Activated T-helper 1 cell treated with anti-CD3 and anti-CD28 coated beads, Interleukin-12 subunit alpha, Interleukin-12 subunit beta, Interleukin-2, Interleukin-4 antibody, amounts not matched to agents 30 ng/mL and 10 ng/mL and 1 ng/mL, durations not matched to agents 14 hours and 24 hours and 36 hours (primary cell): ENCODE measurements around the gene GPR55. TPM values are rescaled to one million over a fixed set of nuclear protein-coding genes. Genes with fewer than 3 reads are reported as not detected.
A peak's percentile ranks its signal among the peaks of the same experiment; 100 is the strongest.

Source experiments
- DNase-seq: peaks from one replicate; pipeline ENCODE4 v3.0.0; 2021; ENCODE audit warnings: low spot score
- H3K27ac Mint-ChIP-seq: one replicate; pipeline ENCODE4 v1.8.0; 2021; ENCODE audit warnings: mild to moderate bottlenecking, mixed read lengths
- H3K27me3 Mint-ChIP-seq: one replicate; pipeline ENCODE4 v1.8.0; 2022; ENCODE audit warnings: mild to moderate bottlenecking, moderate library complexity, mixed read lengths; ENCODE audit not compliant: insufficient read depth
- H3K36me3 Mint-ChIP-seq: one replicate; pipeline ENCODE4 v1.8.0; 2021; ENCODE audit warnings: low read depth, mixed read lengths
- H3K4me1 Mint-ChIP-seq: one replicate; pipeline ENCODE4 v1.8.0; 2021; ENCODE audit warnings: low read depth, mixed read lengths
- H3K4me3 Mint-ChIP-seq: one replicate; pipeline ENCODE4 v1.8.0; 2021; ENCODE audit warnings: mild to moderate bottlenecking, moderate library complexity, mixed read lengths
- H3K9me3 Mint-ChIP-seq: one replicate; pipeline ENCODE4 v1.8.0; 2021; ENCODE audit warnings: mixed read lengths
- intact Hi-C: fragments of 100-400 bp; cut with micrococcal nuclease; formaldehyde crosslinking; loops from one replicate; pipeline ENCODE4 v1.15.1; 2024
- total RNA-seq: library from RNA; stranded (reverse); gene quantifications from 2 replicates; pipeline ENCODE4 v1.2.3, GENCODE V29; 2022

Gene GPR55
- total RNA-seq, 1 donor from 2014 or later = 0.13 TPM

DNA sequence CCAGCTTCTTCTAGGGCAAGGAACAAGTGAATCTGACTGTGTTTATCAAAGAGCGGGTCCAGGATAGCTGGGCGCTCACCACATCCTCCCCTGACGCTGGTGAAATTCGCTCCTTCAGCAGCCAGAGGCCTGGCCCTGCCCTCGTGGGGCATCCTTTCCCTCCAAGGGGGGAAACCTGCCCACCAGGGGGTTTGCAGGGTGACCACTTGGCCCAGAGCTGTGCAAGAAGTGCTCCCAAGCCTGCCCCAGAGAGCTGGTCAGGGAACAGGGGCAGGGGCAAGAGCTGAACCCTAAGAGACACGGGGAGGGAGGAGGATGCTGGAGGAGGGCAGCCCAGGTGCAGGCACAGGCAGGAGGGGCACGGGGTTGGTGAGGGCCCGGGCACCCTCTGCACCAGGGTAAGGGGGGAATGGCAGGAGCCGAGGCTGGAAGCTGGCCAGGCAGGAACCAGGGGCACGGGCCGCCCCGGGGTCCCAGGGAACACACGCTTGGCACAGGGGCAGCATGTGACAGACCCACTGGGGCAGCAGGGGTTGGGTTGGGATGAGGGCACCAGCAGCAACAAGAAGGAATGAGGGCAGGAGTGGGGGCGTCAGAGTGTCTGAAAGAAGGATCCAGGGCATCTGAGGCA, 2.8 kb upstream of the GPR55 start:
- Mint-ChIP-seq H3K27ac (no peak overlapping the region), H3K27me3 (peaks cover 31% of the 10 kb centered on the region), H3K4me3 (no peak overlapping the region), H3K4me1 (peaks cover 39% of the 10 kb centered on the region), H3K36me3 (no peaks in the 10 kb centered on the region), H3K9me3 (no peaks in the 10 kb centered on the region)
- intact Hi-C loops = no loop called here
- no peak for DNase-seq

DNA sequence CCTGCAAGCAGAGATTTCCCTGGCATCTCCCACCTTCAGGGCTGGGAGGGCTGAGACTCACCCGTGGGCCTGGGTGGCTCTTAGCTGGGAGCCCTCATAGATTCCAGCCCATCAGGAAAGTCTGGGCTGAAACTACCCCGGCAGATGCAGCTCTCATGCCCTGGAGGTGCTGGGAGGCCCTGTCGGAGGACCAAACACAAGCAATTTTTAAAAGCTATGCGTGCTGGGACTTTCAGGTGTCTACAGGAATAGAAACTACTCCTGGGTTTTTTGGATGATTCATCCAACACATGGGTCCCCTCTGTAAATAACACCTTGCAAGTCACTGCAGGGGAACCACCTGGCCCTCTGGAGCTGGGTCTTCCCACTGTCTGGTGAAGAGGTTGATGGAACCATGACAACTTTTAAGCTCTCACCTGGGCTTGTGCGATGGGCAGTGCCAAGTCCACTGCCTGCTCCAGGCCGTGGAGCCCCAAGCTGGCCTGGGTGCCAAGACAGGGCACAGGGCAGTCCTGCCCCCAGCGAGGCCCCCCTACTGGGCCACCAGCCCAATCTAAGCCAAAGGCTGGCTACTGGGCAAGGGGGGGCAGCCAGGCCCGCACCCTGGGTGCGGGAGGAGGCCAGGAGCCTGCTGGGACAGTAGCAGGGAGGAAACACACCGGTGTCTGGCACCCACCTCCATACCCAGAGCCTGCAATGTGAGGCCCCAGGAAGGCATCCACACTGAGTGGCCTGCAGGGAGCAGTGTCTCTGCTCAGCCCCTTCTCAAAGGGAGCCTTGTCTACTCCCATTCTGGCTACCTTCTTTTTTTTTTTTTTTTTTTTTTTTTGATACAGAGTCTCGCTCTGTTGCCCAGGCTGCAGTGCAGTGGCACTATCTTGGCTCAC, 1.1 kb upstream of the GPR55 start:
- H3K27me3 Mint-ChIP-seq = peaks cover 37% of the 10 kb centered on the region
- H3K36me3 Mint-ChIP-seq = no peaks in the 10 kb centered on the region
- intact Hi-C loops = loop anchor here (2.0 kb wide), 2 partner anchors 19 to 33 kb away; no protein-coding TSS in a partner anchor
- no peak for DNase-seq
- H3K27ac Mint-ChIP-seq = no peak overlapping the region
- H3K9me3 Mint-ChIP-seq = no peaks in the 10 kb centered on the region
- no peak overlapping the region for H3K4me3 Mint-ChIP-seq
- H3K4me1 Mint-ChIP-seq = peaks cover 44% of the 10 kb centered on the region

DNA sequence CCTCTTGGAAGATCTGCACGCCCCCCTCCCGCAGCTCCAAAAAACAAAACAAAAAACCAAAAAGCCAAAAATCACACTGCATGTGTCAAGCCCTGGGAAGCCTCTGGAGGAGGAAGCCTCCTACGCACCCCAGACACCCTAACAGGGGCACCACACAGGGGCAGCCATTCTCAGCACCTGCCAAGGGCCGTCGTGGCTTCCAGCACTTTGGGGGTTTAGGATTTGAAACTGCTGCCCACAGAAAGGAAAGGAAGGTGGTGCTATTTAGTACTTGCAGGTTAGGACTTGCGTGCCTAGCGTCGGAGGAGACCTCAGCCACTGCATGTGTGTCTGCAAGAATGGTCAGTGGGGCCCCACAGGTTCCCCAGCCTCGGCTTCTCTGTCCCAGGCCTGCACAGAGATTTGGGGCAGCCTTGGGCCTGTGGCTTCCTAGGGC, 419 bp upstream of the GPR55 start:
- intact Hi-C loops = loop anchor here (2.0 kb wide), 2 partner anchors 19 to 33 kb away; no protein-coding TSS in a partner anchor
- DNase-seq = no peak
- peak overlapping the region; percentile 84 for H3K27ac Mint-ChIP-seq
- H3K4me3 Mint-ChIP-seq = peak overlapping the region; percentile 62
- no peaks in the 10 kb centered on the region for H3K9me3 Mint-ChIP-seq
- H3K27me3 Mint-ChIP-seq = peaks cover 41% of the 10 kb centered on the region
- H3K36me3 Mint-ChIP-seq = no peaks in the 10 kb centered on the region
- H3K4me1 Mint-ChIP-seq = peaks cover 50% of the 10 kb centered on the region

DNA sequence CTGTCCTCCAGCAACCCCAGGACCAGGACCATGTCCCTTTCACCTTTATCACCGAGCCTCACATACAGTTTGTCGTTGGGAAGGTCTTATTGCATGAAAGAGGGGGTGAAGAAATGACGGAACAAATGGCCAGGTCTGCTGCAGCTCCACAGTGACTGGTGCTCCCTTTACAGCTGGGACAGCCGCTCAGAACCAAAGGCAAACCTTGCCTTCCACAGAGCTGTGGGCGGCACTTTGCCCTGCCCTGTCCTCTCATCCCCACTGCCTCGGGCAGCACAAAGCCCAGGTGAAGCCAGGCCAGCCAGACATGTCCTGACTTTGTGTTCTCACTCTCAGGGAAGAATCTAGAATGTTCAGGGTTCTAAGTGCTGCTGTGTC, 961 bp downstream of the GPR55 start:
- Mint-ChIP-seq H3K9me3 (no peaks in the 10 kb centered on the region), H3K27ac (peak overlapping the region; percentile 3), H3K4me1 (peaks cover 64% of the 10 kb centered on the region), H3K27me3 (peaks cover 35% of the 10 kb centered on the region), H3K36me3 (no peaks in the 10 kb centered on the region), H3K4me3 (peak overlapping the region; percentile 62)
- DNase-seq = no peak
- intact Hi-C loops = loop anchor here (1.0 to 2.0 kb wide), 5 partner anchors 19 to 60 kb away; no protein-coding TSS in a partner anchor

- no peaks in the 10 kb centered on the region for H3K9me3 Mint-ChIP-seq
- H3K4me3 Mint-ChIP-seq = no peak overlapping the region
- H3K27ac Mint-ChIP-seq = no peak overlapping the region
- no peaks in the 10 kb centered on the region for H3K36me3 Mint-ChIP-seq
- intact Hi-C loops = no loop called here
- H3K27me3 Mint-ChIP-seq = peaks cover 42% of the 10 kb centered on the region
- no peak for DNase-seq
- peaks cover 68% of the 10 kb centered on the region for H3K4me1 Mint-ChIP-seq
Observed at GRCh38 chr2:230922951-230923717, 1.9 kb downstream of the GPR55 start.

DNA sequence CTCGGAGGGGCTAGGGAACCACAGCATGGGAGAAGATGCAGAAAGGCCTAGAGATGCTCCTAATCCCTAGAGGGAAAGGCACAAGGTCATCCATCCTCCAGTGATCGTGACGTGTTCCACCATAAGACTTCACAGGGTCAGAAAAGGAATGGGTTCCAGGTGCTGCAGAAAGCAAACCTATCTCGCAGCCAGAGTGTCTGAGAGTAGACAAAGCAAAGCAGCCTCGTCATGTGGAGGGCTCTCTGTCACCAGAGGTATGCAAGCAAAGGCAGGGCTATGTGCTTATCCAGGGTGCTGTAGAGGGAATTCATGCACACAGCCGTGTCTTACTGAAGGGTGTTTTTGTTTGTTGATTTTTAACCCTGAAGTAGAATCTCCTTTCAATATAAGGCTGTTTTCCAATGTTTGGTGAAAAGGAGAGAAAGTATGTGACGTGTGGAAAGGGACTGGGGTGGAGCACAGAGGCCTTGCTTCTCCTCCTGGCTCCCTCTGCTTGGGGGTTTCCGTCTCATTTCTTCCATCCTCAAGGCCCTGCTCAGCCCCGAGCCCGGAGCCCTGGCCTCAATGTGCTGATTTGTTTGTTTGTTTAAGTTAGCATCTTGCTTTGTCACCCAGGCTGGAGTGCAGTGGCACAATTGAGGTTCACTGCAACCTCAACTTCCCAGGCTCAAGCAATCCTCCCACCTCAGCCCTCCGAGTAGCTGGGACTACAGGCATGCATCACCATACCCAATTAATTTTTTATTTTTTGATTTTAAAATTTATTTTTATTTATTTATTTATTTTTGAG, 3.0 kb downstream of the GPR55 start:
- no peak for DNase-seq
- H3K9me3 Mint-ChIP-seq = no peaks in the 10 kb centered on the region
- peaks cover 63% of the 10 kb centered on the region for H3K4me1 Mint-ChIP-seq
- H3K36me3 Mint-ChIP-seq = no peaks in the 10 kb centered on the region
- H3K4me3 Mint-ChIP-seq = no peak overlapping the region
- no peak overlapping the region for H3K27ac Mint-ChIP-seq
- peaks cover 43% of the 10 kb centered on the region for H3K27me3 Mint-ChIP-seq
- intact Hi-C loops = no loop called here

GRCh38 chr2:230920167-230920566, 4.9 kb downstream of the GPR55 start:
- DNase-seq = no peak
- H3K27ac Mint-ChIP-seq = no peak overlapping the region
- intact Hi-C loops = no loop called here

GRCh38 chr2:230919681-230920080, 5.4 kb downstream of the GPR55 start:
- intact Hi-C loops = loop anchor here (1.0 to 2.0 kb wide), 2 partner anchors 14 to 37 kb away; no protein-coding TSS in a partner anchor
- Mint-ChIP-seq H3K4me3 (no peak overlapping the region), H3K4me1 (peaks cover 47% of the 10 kb centered on the region), H3K27ac (no peak overlapping the region), H3K9me3 (no peaks in the 10 kb centered on the region), H3K36me3 (no peaks in the 10 kb centered on the region), H3K27me3 (peaks cover 56% of the 10 kb centered on the region)
- DNase-seq = no peak

More at GRCh38 chr2:230920167-230920566, 4.9 kb downstream of the GPR55 start:
- no peaks in the 10 kb centered on the region for H3K36me3 Mint-ChIP-seq
- H3K4me3 Mint-ChIP-seq = no peak overlapping the region
- H3K4me1 Mint-ChIP-seq = peaks cover 52% of the 10 kb centered on the region
- H3K27me3 Mint-ChIP-seq = peaks cover 54% of the 10 kb centered on the region
- H3K9me3 Mint-ChIP-seq = no peaks in the 10 kb centered on the region

DNA sequence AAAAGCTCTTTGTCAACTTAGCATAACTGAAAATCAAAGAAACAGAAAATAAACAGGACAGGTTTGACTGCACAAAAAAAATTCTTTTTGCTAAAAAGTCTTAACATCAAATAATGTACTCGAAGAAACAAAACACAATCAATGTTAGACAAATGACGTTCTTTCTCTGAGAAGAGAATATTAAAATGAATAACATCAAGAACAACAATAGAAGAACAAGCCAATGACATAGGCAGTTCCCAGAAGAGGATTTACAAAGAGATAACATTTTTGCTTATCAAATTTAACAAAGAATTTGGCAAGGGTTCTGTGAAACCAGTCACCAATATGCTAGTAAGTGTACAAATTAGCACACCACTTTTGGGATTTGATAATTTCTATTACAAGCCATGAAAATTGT, 5.8 kb downstream of the GPR55 start:
- Mint-ChIP-seq H3K27ac (no peak overlapping the region), H3K4me3 (no peak overlapping the region), H3K27me3 (peaks cover 61% of the 10 kb centered on the region), H3K9me3 (no peaks in the 10 kb centered on the region), H3K4me1 (peaks cover 42% of the 10 kb centered on the region), H3K36me3 (no peaks in the 10 kb centered on the region)
- intact Hi-C loops = loop anchor here (1.0 to 2.0 kb wide), 2 partner anchors 14 to 38 kb away; no protein-coding TSS in a partner anchor
- DNase-seq = no peak

- no peak overlapping the region for H3K27ac Mint-ChIP-seq
- no peaks in the 10 kb centered on the region for H3K9me3 Mint-ChIP-seq
- no peak overlapping the region for H3K4me3 Mint-ChIP-seq
- peaks cover 32% of the 10 kb centered on the region for H3K4me1 Mint-ChIP-seq
- DNase-seq = no peak
- intact Hi-C loops = no loop called here
- no peaks in the 10 kb centered on the region for H3K36me3 Mint-ChIP-seq
- peaks cover 67% of the 10 kb centered on the region for H3K27me3 Mint-ChIP-seq
Observed at GRCh38 chr2:230916218-230916617, 8.8 kb downstream of the GPR55 start.

- Mint-ChIP-seq H3K4me3 (no peak overlapping the region), H3K27ac (no peak overlapping the region), H3K9me3 (no peaks in the 10 kb centered on the region), H3K36me3 (no peaks in the 10 kb centered on the region), H3K4me1 (peaks cover 27% of the 10 kb centered on the region), H3K27me3 (peaks cover 68% of the 10 kb centered on the region)
- intact Hi-C loops = no loop called here
- DNase-seq = no peak
Observed at GRCh38 chr2:230915319-230915718, 9.7 kb downstream of the GPR55 start.

GRCh38 chr2:230914886-230915285, 10.2 kb downstream of the GPR55 start:
- Mint-ChIP-seq H3K4me3 (no peak overlapping the region), H3K36me3 (no peaks in the 10 kb centered on the region), H3K4me1 (peaks cover 23% of the 10 kb centered on the region), H3K27me3 (peaks cover 72% of the 10 kb centered on the region), H3K9me3 (no peaks in the 10 kb centered on the region), H3K27ac (no peak overlapping the region)
- intact Hi-C loops = no loop called here
- DNase-seq = no peak
